ENCODE measurements around the gene SLC29A3.

- TF ChIP-seq POLR2AphosphoS5 (IDR thresholded peaks at IDR 0.05; ENCODE audit: borderline replicate concordance, low read depth, low read length) = no peak
- no peak for TF ChIP-seq EZH2 (IDR thresholded peaks at IDR 0.05)
Observed at GRCh38 chr10:71358277-71358676, 39.2 kb downstream of the SLC29A3 start.

Data from SK-N-MC (cell line).